ENCODE data around the gene SAMD13.

GRCh38 chr1:84303314-84303830 is 1.9 kb downstream of the SAMD13 start:
- no peak for TF ChIP-seq CTCF (IDR thresholded peaks at IDR 0.05 in 2 of 3, conservative IDR thresholded peaks at IDR 0.05 in 1 of 3; ENCODE audit: control insufficient read depth in 2 of 3, extremely low read depth in 1 of 3, insufficient read depth in 1 of 3, low read depth in 3 of 3, low read length in 3 of 3)
- TF ChIP-seq SREBF1 (IDR thresholded peaks at IDR 0.05; ENCODE audit: low read length), result no peak
- no peak for TF ChIP-seq EED (IDR thresholded peaks at IDR 0.05; ENCODE audit: low read depth)
- no peak for TF ChIP-seq SP1 (IDR thresholded peaks at IDR 0.05; ENCODE audit: low read depth, low read length)
- TF ChIP-seq E2F4 (IDR thresholded peaks at IDR 0.05; ENCODE audit: low read depth, low read length), result no peak
- TF ChIP-seq STAT1 (conservative IDR thresholded peaks at IDR 0.05), result no peak
- TF ChIP-seq SMC3 (IDR thresholded peaks at IDR 0.05; ENCODE audit: borderline replicate concordance, low read length), result no peak
- TF ChIP-seq TAF1 (IDR thresholded peaks at IDR 0.05; ENCODE audit: borderline replicate concordance, low read depth, low read length), result no peak
- no peak for TF ChIP-seq ZNF274 (IDR thresholded peaks at IDR 0.05; ENCODE audit: insufficient read depth, insufficient read length)
- no peak for TF ChIP-seq RFX5 (IDR thresholded peaks at IDR 0.05; ENCODE audit: low read depth, low read length)
- no peak for TF ChIP-seq USF2 (IDR thresholded peaks at IDR 0.05; ENCODE audit: borderline replicate concordance, low read depth, low read length)
- no peak for TF ChIP-seq NFIC (IDR thresholded peaks at IDR 0.05; ENCODE audit: low read depth, low read length)
- no peak for TF ChIP-seq EP300 (IDR thresholded peaks at IDR 0.05; ENCODE audit: borderline replicate concordance in 1 of 2, control insufficient read depth in 1 of 2, low read depth in 2 of 2, low read length in 2 of 2)
- TF ChIP-seq POLR2A (IDR thresholded peaks at IDR 0.05; ENCODE audit: low read depth, low read length), result no peak

Data from GM12878 (cell line).